ENCODE measurements around the gene TRAPPC1.

TRAPPC1 gene

GRCh38 chr17:7903154-7904103 lies 28.3 kb downstream of the TRAPPC1 start:
- no peak for DNase-seq (ENCODE audit: low spot score)

- DNase-seq (ENCODE audit: low spot score), result peak; percentile 54
Observed at GRCh38 chr17:7897773-7898172, 34.0 kb downstream of the TRAPPC1 start.

GRCh38 chr17:7897090-7897489 lies 34.7 kb downstream of the TRAPPC1 start:
- DNase-seq (ENCODE audit: low spot score), result no peak

GRCh38 chr17:7894866-7895265 lies 36.9 kb downstream of the TRAPPC1 start:
- DNase-seq (ENCODE audit: low spot score), result no peak

- DNase-seq (ENCODE audit: low spot score), result no peak
Observed at GRCh38 chr17:7894226-7894625, 37.5 kb downstream of the TRAPPC1 start.

- DNase-seq (ENCODE audit: low spot score), result no peak
Observed at GRCh38 chr17:7893187-7893880, 38.4 kb downstream of the TRAPPC1 start.

GRCh38 chr17:7889166-7889955 lies 42.4 kb downstream of the TRAPPC1 start:
- DNase-seq (ENCODE audit: low spot score), result peak; percentile 74

- no peak for DNase-seq (ENCODE audit: low spot score)
Observed at GRCh38 chr17:7888184-7888920, 43.4 kb downstream of the TRAPPC1 start, which contains the start of gene CHD3. Gene CHD3 (plus strand): TSS chr17:7888789. CDS start chr17:7889001, 212 bp downstream.

- peak; percentile 80 for DNase-seq (ENCODE audit: low spot score)
Observed at GRCh38 chr17:7887482-7888183, 44.1 kb downstream of the TRAPPC1 start.

- DNase-seq (ENCODE audit: low spot score), result no peak
Observed at GRCh38 chr17:7887038-7887481, 44.7 kb downstream of the TRAPPC1 start.

GRCh38 chr17:7886227-7887037 lies 45.3 kb downstream of the TRAPPC1 start:
- DNase-seq (ENCODE audit: low spot score), result peak; percentile 40

GRCh38 chr17:7885367-7886226 lies 46.1 kb downstream of the TRAPPC1 start:
- DNase-seq (ENCODE audit: low spot score), result peak; percentile 73

- no peak for DNase-seq (ENCODE audit: low spot score)
Observed at GRCh38 chr17:7884581-7885366, 47.0 kb downstream of the TRAPPC1 start.

GRCh38 chr17:7883781-7884386 lies 47.9 kb downstream of the TRAPPC1 start:
- DNase-seq (ENCODE audit: low spot score), result peak; percentile 11

GRCh38 chr17:7882629-7883028 lies 49.1 kb downstream of the TRAPPC1 start:
- DNase-seq (ENCODE audit: low spot score), result no peak

- no peak for DNase-seq (ENCODE audit: low spot score)
Observed at GRCh38 chr17:7882068-7882467, 49.7 kb downstream of the TRAPPC1 start.

GRCh38 chr17:7881276-7882054 lies 50.3 kb downstream of the TRAPPC1 start:
- no peak for DNase-seq (ENCODE audit: low spot score)

All from SW480 (cell line).